ENCODE results near the gene PABPC1L. TPM values are rescaled to one million over a fixed set of nuclear protein-coding genes. Genes with fewer than 3 reads are reported as not detected.
A peak's percentile ranks its signal among the peaks of the same experiment; 100 is the strongest.

Gene PABPC1L
- total and polyA plus RNA-seq, 2 of the 13 experiments (the other 11 are each of a cell fraction or from before 2014, with no cell fraction given), result 30.8 to 252 TPM

DNA sequence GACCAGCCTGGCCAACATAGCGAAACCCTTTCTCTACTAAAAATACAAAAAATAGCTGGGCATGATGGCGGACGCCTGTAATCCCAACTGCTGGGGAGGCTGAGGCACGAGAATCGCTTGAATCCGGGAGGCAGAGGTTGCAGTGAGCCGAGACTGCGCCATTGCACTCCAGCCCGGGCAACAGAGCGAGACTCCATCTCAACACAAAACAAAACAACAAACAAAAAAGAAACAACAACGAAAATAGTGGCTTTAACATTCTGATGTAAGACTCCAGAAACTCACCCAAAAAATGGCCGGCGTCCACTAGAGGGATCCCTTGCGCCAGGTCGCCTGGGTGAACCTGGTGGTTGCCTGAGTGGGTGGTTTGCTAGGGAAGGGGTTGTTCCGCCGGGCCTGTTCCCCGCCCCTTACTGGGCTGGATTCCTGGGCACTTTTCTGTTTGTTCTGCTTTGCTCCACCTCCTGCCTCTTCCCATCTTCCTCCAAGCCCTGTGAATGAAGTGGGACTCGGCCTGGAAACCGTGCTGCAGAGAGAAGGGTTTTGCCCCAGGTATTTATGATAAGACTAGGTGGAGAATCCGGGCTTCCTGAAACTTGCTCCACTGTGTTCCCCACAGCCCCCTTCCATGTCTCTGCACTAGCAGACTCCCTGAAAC is 1.5 kb downstream of the PABPC1L start (continued):
- TF ChIP-seq FOXC1 (CRISPR knock-in tag; IDR thresholded peaks at IDR 0.05; ENCODE audit: borderline replicate concordance) (0 out of 2 replicates have a peak, but pooled peaks have one; percentile 78), ZNF652 (CRISPR knock-in tag; IDR thresholded peaks at IDR 0.05; ENCODE audit: borderline replicate concordance, low read depth) (no peak), RORA (CRISPR knock-in tag; IDR thresholded peaks at IDR 0.05) (no peak), GABPA (IDR thresholded peaks at IDR 0.05; ENCODE audit: low read depth, low read length) (no peak; the same call in 1 of the 2 replicates), GABPA (CRISPR knock-in tag; IDR thresholded peaks at IDR 0.05; ENCODE audit: low read depth) (peak; percentile 75), POLR2AphosphoS5 (IDR thresholded peaks at IDR 0.05; ENCODE audit: low read depth, low read length) (peak; percentile 75), CENPT (CRISPR knock-in tag; IDR thresholded peaks at IDR 0.05; ENCODE audit: low read depth) (no peak), ZNF143 (CRISPR knock-in tag; IDR thresholded peaks at IDR 0.05) (peak; percentile 64; the same call in 1 of the 2 replicates), ZMYM2 (CRISPR knock-in tag; IDR thresholded peaks at IDR 0.05) (no peak), DRAP1 (CRISPR knock-in tag; IDR thresholded peaks at IDR 0.05) (0 out of 2 replicates have a peak, but pooled peaks have one; percentile 56), ZNF253 (CRISPR knock-in tag; IDR thresholded peaks at IDR 0.05; ENCODE audit: borderline replicate concordance) (no peak)
- TF ChIP-seq, protein P1, sequence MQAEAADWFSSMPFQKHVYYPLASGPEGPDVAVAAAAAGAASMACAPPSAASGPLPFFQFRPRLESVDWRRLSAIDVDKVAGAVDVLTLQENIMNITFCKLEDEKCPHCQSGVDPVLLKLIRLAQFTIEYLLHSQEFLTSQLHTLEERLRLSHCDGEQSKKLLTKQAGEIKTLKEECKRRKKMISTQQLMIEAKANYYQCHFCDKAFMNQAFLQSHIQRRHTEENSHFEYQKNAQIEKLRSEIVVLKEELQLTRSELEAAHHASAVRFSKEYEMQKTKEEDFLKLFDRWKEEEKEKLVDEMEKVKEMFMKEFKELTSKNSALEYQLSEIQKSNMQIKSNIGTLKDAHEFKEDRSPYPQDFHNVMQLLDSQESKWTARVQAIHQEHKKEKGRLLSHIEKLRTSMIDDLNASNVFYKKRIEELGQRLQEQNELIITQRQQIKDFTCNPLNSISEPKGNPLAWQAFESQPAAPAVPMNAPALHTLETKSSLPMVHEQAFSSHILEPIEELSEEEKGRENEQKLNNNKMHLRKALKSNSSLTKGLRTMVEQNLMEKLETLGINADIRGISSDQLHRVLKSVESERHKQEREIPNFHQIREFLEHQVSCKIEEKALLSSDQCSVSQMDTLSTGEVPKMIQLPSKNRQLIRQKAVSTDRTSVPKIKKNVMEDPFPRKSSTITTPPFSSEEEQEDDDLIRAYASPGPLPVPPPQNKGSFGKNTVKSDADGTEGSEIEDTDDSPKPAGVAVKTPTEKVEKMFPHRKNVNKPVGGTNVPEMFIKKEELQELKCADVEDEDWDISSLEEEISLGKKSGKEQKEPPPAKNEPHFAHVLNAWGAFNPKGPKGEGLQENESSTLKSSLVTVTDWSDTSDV (CRISPR knock-in tag; IDR thresholded peaks at IDR 0.05), result no peak
- TF ChIP-seq, protein P2, sequence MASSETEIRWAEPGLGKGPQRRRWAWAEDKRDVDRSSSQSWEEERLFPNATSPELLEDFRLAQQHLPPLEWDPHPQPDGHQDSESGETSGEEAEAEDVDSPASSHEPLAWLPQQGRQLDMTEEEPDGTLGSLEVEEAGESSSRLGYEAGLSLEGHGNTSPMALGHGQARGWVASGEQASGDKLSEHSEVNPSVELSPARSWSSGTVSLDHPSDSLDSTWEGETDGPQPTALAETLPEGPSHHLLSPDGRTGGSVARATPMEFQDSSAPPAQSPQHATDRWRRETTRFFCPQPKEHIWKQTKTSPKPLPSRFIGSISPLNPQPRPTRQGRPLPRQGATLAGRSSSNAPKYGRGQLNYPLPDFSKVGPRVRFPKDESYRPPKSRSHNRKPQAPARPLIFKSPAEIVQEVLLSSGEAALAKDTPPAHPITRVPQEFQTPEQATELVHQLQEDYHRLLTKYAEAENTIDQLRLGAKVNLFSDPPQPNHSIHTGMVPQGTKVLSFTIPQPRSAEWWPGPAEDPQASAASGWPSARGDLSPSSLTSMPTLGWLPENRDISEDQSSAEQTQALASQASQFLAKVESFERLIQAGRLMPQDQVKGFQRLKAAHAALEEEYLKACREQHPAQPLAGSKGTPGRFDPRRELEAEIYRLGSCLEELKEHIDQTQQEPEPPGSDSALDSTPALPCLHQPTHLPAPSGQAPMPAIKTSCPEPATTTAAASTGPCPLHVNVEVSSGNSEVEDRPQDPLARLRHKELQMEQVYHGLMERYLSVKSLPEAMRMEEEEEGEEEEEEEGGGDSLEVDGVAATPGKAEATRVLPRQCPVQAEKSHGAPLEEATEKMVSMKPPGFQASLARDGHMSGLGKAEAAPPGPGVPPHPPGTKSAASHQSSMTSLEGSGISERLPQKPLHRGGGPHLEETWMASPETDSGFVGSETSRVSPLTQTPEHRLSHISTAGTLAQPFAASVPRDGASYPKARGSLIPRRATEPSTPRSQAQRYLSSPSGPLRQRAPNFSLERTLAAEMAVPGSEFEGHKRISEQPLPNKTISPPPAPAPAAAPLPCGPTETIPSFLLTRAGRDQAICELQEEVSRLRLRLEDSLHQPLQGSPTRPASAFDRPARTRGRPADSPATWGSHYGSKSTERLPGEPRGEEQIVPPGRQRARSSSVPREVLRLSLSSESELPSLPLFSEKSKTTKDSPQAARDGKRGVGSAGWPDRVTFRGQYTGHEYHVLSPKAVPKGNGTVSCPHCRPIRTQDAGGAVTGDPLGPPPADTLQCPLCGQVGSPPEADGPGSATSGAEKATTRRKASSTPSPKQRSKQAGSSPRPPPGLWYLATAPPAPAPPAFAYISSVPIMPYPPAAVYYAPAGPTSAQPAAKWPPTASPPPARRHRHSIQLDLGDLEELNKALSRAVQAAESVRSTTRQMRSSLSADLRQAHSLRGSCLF (CRISPR knock-in tag; IDR thresholded peaks at IDR 0.05; ENCODE audit: borderline replicate concordance), result peak; percentile 43
- TF ChIP-seq, protein P3, sequence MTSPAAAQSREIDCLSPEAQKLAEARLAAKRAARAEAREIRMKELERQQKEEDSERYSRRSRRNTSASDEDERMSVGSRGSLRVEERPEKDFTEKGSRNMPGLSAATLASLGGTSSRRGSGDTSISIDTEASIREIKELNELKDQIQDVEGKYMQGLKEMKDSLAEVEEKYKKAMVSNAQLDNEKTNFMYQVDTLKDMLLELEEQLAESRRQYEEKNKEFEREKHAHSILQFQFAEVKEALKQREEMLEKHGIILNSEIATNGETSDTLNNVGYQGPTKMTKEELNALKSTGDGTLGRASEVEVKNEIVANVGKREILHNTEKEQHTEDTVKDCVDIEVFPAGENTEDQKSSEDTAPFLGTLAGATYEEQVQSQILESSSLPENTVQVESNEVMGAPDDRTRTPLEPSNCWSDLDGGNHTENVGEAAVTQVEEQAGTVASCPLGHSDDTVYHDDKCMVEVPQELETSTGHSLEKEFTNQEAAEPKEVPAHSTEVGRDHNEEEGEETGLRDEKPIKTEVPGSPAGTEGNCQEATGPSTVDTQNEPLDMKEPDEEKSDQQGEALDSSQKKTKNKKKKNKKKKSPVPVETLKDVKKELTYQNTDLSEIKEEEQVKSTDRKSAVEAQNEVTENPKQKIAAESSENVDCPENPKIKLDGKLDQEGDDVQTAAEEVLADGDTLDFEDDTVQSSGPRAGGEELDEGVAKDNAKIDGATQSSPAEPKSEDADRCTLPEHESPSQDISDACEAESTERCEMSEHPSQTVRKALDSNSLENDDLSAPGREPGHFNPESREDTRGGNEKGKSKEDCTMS (CRISPR knock-in tag; conservative IDR thresholded peaks at IDR 0.05), result no peak; the same call in none of the 2 replicates
- TF ChIP-seq, protein P4, sequence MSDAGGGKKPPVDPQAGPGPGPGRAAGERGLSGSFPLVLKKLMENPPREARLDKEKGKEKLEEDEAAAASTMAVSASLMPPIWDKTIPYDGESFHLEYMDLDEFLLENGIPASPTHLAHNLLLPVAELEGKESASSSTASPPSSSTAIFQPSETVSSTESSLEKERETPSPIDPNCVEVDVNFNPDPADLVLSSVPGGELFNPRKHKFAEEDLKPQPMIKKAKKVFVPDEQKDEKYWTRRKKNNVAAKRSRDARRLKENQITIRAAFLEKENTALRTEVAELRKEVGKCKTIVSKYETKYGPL (CRISPR knock-in tag; IDR thresholded peaks at IDR 0.05), result 0 out of 2 replicates have a peak, but pooled peaks have one; percentile 39

All from HepG2 (cell line).